HG02840 (cell line): Measurements from ENCODE around the gene ZSCAN23.

Source experiments
- ATAC-seq: cut with Tn5 transposase; IDR thresholded peaks from one replicate; pipeline ENCODE4 v1.9.1; 2021; ENCODE audit warnings: mild to moderate bottlenecking, moderate library complexity, moderate number of reproducible peaks; ENCODE audit not compliant: unreplicated experiment, low FRiP score

Gene ZSCAN23

DNA sequence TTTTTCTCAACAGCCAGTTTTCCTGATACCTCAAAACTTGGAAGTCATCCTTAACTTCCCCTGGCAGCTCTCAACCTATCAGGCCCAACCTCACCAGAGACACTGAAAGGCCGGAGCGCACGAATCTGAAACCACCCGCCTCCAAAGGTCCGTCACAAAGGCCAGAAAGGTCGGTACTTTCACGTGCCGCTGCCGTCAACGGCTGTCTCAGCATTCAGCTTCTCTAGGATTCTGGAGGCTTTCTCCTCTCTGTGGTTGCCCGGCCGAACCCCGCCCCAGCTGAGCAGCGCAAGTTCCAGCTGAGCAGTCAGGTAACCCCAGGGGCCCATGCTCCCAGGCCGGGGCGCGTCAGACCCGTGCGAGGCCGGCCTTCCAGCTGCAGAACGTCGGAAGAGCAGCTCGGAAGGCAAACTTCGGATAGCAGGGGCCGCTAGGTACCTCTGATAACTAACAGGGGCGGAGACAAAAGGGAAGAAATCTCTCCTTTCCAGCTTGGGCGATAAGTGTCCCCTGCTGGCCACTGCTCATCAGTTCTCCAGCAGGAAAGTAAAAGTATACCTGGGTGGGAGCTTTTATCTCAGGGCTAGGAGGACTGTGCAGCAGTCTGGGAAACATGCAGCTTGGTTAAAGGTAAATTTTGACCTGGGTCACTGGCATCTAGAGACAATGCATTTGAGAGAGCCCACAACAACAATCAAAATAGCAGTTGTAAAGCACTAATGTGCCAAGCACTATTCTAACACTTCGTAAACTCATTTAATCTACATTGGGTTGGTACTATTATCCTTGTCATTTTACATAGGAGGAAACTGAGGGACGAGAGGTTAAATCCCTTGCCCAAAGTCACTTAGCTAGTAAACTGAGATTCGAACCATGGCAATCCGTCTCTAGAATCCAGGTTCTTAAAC is 59.8 kb downstream of the ZSCAN23 start:
- peak; percentile 83 for ATAC-seq
